Glomerular visceral epithelial cell (primary cell): ENCODE data around the gene SLC41A3.

Source experiments
- DNase-seq: peaks from one replicate; pipeline ENCODE4 v3.0.0-alpha.2; 2016; ENCODE audit errors: extremely low spot score

Gene SLC41A3

GRCh38 chr3:126119976-126120375 lies 36.1 kb upstream of the SLC41A3 start:
- DNase-seq: no peak

GRCh38 chr3:126119008-126119675 lies 35.2 kb upstream of the SLC41A3 start:
- DNase-seq: no peak

DNA sequence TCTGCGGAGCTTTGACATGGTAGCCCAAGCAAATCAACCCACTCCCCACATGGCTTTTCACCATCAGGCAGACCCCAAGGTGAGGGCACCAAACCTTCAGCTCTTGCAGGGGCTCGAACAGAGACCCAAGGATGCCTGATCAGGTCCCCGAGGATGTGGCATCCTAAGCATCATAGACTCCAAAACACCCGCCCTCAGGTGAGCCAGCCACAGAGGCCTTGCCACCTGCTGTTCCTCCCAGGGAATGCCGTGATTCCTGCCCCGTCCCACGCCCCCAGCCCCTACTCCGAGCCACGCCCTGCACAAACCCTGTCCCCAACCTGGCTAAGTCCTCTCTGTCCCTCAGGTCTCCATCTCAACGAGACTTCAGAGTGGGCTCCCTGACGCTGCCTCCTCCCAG lies 34.7 kb upstream of the SLC41A3 start:
- no peak for DNase-seq

DNA sequence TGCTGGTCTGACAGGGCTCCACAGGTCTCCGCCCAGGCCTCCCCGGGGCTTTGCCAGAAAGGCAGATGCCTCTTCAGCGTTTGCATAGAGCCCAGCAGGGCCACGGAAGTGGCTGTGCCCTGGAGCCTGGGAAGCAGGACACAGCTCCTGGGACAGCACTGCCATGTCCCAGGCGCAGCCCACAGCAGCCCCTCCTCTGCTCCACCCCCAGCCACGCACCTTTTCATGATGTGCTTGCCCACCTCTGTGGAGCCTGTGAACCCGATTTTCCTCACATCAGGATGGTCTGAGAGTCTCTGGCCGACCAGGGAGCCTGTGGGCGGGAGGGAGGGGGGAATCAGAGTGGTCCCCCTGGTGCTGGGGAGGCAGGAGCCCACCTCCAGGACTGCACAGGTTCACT lies 33.9 kb upstream of the SLC41A3 start:
- DNase-seq: no peak

- DNase-seq: no peak
These were observed 33.3 kb upstream of the SLC41A3 start for GRCh38 chr3:126117212-126117611.

GRCh38 chr3:126116526-126116925 lies 32.6 kb upstream of the SLC41A3 start:
- DNase-seq: no peak

DNA sequence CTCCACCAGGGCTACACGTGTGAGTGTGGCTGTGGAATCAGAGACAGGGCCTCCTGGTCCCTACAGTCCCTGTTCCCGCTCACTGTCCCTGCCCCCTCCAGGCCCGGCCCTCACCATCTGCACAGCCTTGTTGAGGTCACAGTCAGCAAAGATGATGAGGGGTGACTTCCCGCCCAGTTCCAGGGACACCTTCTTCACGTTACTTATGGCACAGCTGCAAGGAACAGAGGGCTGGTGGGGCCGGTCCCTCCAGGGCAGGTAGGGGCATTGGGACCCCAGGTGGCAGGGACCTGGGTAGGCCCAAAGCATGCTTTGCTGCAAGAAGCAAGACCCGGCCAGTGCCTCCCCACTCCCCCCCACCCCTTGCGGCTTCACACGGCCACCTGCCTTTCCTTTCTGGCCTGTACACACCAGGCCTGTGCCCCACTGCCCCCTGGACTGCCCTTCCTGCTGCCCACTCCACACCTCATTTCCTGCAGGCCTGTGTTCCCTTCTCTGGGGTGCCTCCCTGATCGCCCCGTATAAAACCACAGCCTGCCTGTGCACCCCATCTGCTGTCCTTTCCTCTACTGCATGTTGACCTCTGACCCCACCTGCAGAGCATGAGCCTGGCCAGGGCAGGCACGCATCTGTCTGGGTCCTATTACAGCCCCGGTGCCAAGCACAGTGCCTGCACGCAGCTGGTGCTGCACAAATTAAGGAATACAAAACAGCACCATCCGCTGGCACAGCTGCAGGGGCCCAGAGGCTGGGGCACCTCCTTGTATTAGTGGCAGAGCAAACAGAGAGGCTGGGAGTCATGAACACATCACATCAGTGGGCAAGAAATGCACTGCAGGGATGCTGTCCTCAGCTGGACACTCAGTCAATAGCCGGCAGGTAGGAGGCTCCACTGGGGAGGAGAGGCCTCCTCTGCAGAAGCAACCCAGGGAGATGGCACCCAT lies 30.8 kb upstream of the SLC41A3 start:
- DNase-seq: no peak

DNA sequence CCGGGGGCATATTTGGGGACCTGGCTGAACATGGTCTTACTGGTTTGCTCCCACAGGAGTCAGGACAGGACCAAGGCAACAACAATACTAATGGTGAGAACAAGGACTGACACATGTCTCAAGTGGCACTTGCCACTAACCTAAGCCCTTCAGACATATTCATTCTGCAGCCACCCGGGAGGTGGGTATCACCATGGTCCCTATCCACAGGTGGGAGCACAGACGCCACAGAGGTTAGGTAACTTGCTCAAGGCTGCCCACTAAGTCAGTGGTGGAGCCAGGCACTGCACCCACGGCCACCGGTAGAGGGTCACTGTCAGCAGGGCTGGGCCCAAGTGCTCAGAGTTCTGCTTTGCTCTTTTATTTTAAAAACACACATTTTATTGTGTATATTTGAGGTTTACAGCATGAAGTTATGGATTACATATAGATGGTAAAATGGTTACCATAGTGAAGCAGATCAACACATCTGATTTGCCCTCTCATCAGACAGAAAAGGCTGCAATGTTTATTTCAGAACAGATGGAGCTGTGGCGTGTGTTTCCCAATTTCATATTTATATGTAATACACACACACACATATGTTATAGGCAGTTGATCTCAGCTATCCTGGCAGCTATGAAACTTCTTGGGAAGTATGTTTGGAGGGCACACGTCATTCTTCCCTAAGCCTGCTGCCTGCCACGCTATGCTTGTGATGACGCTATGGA lies 30.0 kb upstream of the SLC41A3 start:
- DNase-seq: no peak

DNA sequence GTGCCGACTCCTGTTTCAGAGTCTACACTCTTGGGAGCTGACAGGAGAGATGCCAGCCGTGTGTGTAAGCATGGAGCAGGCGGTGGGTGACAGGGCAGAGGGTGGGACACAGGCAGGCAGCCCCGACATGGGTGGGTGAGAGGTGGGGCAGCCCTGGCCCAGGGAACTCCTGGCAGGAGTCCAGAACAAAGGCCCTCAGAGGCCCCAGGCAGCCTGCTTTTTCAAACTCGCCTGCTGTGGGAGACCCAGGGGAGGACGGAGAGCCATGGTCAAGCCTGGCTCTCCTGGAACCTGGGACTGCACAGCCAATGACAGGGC lies 29.3 kb upstream of the SLC41A3 start:
- no peak for DNase-seq

GRCh38 chr3:126112531-126113237 lies 28.8 kb upstream of the SLC41A3 start:
- no peak for DNase-seq

- no peak for DNase-seq
These were observed 27.9 kb upstream of the SLC41A3 start for GRCh38 chr3:126111566-126112475.

- DNase-seq: no peak
These were observed 27.2 kb upstream of the SLC41A3 start for GRCh38 chr3:126111126-126111551.

GRCh38 chr3:126110431-126111125 lies 26.7 kb upstream of the SLC41A3 start:
- DNase-seq: no peak

GRCh38 chr3:126109880-126110235 lies 25.9 kb upstream of the SLC41A3 start:
- no peak for DNase-seq

DNA sequence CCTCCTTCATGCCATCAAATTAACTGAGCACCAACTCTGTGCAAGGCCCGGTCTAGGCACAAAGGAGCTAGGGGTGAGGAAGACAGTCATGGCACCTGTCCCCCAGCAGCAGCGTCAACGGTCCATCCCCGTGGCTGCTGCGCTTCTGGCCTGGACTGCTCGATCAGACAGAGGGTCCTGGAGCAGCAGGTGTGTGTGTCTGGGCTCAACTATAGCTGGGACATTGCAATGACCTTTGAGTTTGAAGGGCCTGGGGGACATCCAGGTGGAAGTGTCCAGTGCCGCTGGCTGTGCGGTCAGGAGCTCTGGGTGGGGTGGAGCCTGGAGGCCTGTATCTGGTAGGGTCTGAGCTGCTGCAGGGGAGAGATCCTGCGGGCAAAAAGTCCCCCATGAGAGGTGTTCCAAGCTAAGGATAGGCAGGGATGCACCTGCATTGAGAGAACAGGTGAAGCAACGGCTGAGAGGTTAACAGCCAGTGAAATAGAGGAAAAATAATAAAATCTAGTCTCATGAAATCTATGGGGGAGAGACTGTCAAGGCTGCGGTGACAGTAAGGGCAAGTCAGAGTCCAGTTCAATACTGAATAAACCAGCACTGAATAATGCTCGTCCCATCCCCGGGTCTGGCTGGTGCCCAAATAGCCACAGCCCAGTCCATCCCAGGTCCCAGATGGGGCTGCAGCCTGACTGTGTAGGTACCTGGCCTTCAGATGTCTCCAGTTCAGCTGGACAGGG lies 25.4 kb upstream of the SLC41A3 start:
- DNase-seq: no peak

DNA sequence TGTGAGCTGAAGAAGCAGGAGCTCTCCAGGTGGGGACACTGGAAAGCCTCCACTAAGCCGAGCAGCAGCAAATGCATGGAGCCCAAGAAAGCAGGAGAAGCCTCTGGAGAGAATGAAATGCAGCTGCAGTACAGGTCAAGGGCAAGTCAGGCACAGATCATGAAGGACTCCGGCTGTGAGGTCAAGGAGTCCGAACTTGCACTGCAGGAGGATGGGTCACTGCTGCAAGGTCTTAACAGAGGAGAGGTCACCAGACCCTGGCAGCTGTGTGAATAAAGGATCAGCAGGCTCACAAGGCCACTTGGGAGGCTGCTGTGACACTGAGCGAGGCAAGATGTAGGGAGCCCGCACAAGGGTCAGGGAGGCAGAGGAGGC lies 24.7 kb upstream of the SLC41A3 start:
- DNase-seq: no peak

DNA sequence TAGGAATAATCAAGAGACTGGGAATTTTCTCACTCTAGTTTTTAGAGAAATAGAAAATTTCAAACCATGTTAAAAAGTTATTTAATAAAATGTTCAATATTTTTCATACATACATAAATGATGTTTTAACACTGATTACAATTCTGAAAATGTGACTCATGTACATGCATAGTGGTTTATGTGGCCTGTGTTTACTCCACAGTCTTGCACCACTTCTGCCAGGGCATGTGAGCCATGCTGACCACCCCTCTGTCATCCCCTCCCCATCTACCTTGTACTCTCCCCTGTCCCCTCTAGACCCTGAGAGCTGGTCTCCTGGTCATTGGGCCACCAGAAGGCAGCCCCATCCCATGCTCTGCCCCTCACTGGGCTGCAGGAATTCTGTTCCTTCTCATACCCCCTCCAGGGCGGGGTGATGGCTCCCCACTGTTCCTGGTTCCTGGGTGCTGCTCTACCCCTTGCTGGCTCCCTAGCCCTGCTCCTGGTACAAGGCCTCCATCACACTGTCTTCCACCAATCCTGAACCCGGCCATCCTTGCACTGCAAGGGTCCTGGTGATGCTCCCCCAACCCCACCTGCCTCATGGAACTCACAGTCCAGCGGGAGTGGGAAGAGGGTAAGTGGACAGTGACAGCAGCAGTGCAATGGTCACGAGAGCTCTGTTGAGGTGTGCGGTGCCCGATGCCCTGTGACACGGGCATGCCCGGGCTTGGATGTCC lies 24.2 kb upstream of the SLC41A3 start:
- DNase-seq: no peak

DNA sequence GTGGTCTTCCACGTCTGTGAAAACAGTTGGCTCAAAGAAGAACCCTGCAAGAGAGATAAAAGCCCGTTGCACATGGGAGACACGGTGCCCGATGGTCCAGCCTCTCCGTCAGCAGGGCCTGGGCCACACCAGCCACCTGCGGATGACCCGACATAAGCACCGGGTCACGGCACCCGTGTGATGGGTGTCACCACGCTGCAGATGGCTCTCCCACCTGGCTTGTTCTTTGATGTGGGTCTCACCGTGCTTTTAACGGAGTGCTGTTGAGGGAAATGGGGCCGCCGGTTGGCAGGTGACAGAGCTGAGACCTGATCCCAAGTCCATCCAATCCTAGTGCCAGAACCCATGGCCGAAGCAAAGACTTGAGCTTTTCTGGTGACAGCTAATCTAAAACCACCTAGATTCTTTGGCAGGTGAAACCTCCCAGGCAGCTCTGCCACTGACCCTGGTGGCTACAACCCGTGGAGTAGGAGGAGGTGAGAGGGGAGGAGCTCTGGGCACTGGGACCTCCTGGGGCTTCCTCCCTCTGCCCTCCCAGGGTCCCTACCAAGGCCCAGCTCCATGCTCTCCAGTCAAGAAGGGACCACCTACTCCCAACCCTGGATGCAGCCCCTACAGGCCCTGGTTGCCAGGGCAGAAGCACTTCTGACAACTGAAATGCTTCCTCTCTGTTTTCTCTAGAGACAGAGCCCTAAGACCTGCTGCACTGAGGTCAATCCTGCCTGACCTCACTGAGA lies 23.4 kb upstream of the SLC41A3 start:
- no peak for DNase-seq
